PFSK-1 (cell line): ENCODE results near the gene IQCM.

Experiments
- FOXP2 ChIP-seq: optimal IDR thresholded peaks from 2 replicates; pipeline ENCODE3; 2011; ENCODE audit warnings: borderline replicate concordance, control low read depth, inconsistent platforms; ENCODE audit not compliant: insufficient read depth; ENCODE audit errors: extremely low read length, extremely low read depth
- POLR2AphosphoS5 ChIP-seq: IDR thresholded peaks from 2 replicates; pipeline ENCODE4 v1.6.1; 2012; ENCODE audit warnings: low read depth, mild to moderate bottlenecking, control low read depth, low read length, moderate library complexity
- SIN3A ChIP-seq: IDR thresholded peaks from 2 replicates; pipeline ENCODE4 v1.6.1; 2012; ENCODE audit warnings: mild to moderate bottlenecking, low read length, moderate library complexity, borderline replicate concordance; ENCODE audit not compliant: insufficient read depth
- TAF1 ChIP-seq: IDR thresholded peaks from 2 replicates; pipeline ENCODE4 v1.6.1; 2012; ENCODE audit warnings: low read length, control low read depth, borderline replicate concordance; ENCODE audit not compliant: insufficient read depth
- TF ChIP-seq, protein P1 (sequence below), 2 experiments: IDR thresholded peaks; 2 replicates each; pipeline versions ENCODE4 v1.6.1 to v1.8.0; 2011 to 2012; ENCODE audit warnings: low read depth in 2 of 2, low read length in 2 of 2, control low read depth in 1 of 2, inconsistent platforms in 1 of 2, mild to moderate bottlenecking in 1 of 2, moderate library complexity in 1 of 2; ENCODE audit not compliant: insufficient read depth in 1 of 2

IQCM gene

GRCh38 chr4:149404143-149404542 lies 411.5 kb downstream of the IQCM start:
- TF ChIP-seq TAF1 (no peak), POLR2AphosphoS5 (no peak), SIN3A (no peak), FOXP2 (no peak)
- TF ChIP-seq, protein P1, sequence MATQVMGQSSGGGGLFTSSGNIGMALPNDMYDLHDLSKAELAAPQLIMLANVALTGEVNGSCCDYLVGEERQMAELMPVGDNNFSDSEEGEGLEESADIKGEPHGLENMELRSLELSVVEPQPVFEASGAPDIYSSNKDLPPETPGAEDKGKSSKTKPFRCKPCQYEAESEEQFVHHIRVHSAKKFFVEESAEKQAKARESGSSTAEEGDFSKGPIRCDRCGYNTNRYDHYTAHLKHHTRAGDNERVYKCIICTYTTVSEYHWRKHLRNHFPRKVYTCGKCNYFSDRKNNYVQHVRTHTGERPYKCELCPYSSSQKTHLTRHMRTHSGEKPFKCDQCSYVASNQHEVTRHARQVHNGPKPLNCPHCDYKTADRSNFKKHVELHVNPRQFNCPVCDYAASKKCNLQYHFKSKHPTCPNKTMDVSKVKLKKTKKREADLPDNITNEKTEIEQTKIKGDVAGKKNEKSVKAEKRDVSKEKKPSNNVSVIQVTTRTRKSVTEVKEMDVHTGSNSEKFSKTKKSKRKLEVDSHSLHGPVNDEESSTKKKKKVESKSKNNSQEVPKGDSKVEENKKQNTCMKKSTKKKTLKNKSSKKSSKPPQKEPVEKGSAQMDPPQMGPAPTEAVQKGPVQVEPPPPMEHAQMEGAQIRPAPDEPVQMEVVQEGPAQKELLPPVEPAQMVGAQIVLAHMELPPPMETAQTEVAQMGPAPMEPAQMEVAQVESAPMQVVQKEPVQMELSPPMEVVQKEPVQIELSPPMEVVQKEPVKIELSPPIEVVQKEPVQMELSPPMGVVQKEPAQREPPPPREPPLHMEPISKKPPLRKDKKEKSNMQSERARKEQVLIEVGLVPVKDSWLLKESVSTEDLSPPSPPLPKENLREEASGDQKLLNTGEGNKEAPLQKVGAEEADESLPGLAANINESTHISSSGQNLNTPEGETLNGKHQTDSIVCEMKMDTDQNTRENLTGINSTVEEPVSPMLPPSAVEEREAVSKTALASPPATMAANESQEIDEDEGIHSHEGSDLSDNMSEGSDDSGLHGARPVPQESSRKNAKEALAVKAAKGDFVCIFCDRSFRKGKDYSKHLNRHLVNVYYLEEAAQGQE (IDR thresholded peaks at IDR 0.05; ENCODE audit: insufficient read depth in 1 of 2, low read depth in 2 of 2, low read length in 2 of 2) = no peak

- TF ChIP-seq, protein P1 (IDR thresholded peaks at IDR 0.05; ENCODE audit: insufficient read depth in 1 of 2, low read depth in 2 of 2, low read length in 2 of 2) = no peak
- TF ChIP-seq SIN3A = no peak
Observed at GRCh38 chr4:149403081-149403480, 412.6 kb downstream of the IQCM start.

- TF ChIP-seq TAF1 (no peak), POLR2AphosphoS5 (no peak), FOXP2 (no peak), SIN3A (no peak)
- TF ChIP-seq, protein P1 (IDR thresholded peaks at IDR 0.05; ENCODE audit: insufficient read depth in 1 of 2, low read depth in 2 of 2, low read length in 2 of 2) = no peak
Observed at GRCh38 chr4:149398993-149399392, 416.6 kb downstream of the IQCM start.

GRCh38 chr4:149370785-149371420 lies 444.7 kb downstream of the IQCM start:
- TF ChIP-seq SIN3A = no peak
- no peak for TF ChIP-seq TAF1
- TF ChIP-seq POLR2AphosphoS5 = no peak

- TF ChIP-seq SIN3A (no peak), POLR2AphosphoS5 (no peak)
Observed at GRCh38 chr4:149370002-149370401, 445.6 kb downstream of the IQCM start.

GRCh38 chr4:149353241-149353640 lies 462.4 kb downstream of the IQCM start:
- TF ChIP-seq FOXP2 (no peak), POLR2AphosphoS5 (no peak)

DNA sequence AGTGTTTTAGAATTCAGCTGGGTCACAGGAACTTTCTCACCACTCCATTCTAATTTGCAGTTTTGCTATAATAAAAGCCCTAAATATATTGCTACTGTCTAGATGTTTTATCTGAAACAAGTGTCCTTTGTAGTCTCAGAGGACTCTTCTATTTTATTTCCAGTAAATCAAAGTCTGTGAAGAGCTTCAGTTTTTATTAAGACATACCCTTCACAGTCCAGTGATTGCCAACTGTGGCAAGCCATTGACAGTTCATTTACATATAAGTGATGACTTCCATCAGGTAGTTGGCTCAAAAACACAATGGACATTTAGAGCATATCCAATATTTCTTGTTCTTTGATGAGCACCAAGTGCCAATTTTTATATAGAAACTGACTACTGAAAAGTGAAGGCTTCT lies 466.1 kb downstream of the IQCM start:
- TF ChIP-seq FOXP2 = no peak
